ENCODE results near the gene BICDL2.
"Not testable (repeated sequence)": the region's sequence is repeated elsewhere in the genome, so short reads cannot be mapped to it uniquely, and the experiment has no call there.

The BICDL2 gene

GRCh38 chr16:3063625-3064386 lies 27.1 kb upstream of the BICDL2 start:
- DNase-seq: no peak

- no peak for DNase-seq
Measured at GRCh38 chr16:3062553-3062952, 25.8 kb upstream of the BICDL2 start.

- DNase-seq: no peak
Measured at GRCh38 chr16:3060339-3061127, 23.8 kb upstream of the BICDL2 start.

GRCh38 chr16:3059723-3060242 lies 23.0 kb upstream of the BICDL2 start:
- DNase-seq: no peak

GRCh38 chr16:3059041-3059722 lies 22.4 kb upstream of the BICDL2 start:
- no peak for DNase-seq

- DNase-seq: no peak
Measured at GRCh38 chr16:3058139-3059030, 21.6 kb upstream of the BICDL2 start.

- no peak for DNase-seq
Measured at GRCh38 chr16:3057181-3058138, 20.7 kb upstream of the BICDL2 start.

- no peak for DNase-seq
Measured at GRCh38 chr16:3056336-3057180, 19.8 kb upstream of the BICDL2 start.

- DNase-seq: not testable (repeated sequence)
Measured at GRCh38 chr16:3055734-3056115, 19.0 kb upstream of the BICDL2 start.

GRCh38 chr16:3054965-3055733 lies 18.4 kb upstream of the BICDL2 start:
- no peak for DNase-seq

- not testable (repeated sequence) for DNase-seq
Measured at GRCh38 chr16:3053330-3053710, 16.6 kb upstream of the BICDL2 start.

GRCh38 chr16:3052571-3053329 lies 16.0 kb upstream of the BICDL2 start:
- not testable (repeated sequence) for DNase-seq

- no peak for DNase-seq
Measured at GRCh38 chr16:3051494-3051893, 14.8 kb upstream of the BICDL2 start.

GRCh38 chr16:3051009-3051408 lies 14.3 kb upstream of the BICDL2 start:
- no peak for DNase-seq

- no peak for DNase-seq
Measured at GRCh38 chr16:3050487-3050886, 13.7 kb upstream of the BICDL2 start.

GRCh38 chr16:3049921-3050481 lies 13.3 kb upstream of the BICDL2 start:
- DNase-seq: no peak

- DNase-seq: no peak
Measured at GRCh38 chr16:3047387-3047720, 10.6 kb upstream of the BICDL2 start.

GRCh38 chr16:3046641-3047386 lies 10.1 kb upstream of the BICDL2 start:
- no peak for DNase-seq

Measured in SIG-M5 (cell line).